GM19372 (cell line): ENCODE measurements around the gene CEP19.

Experiments used
- ATAC-seq: cut with Tn5 transposase; IDR thresholded peaks from one replicate; pipeline ENCODE4 v1.9.1; 2021; ENCODE audit warnings: mild to moderate bottlenecking, low read depth, moderate library complexity; ENCODE audit not compliant: unreplicated experiment

The CEP19 gene

GRCh38 chr3:196667056-196667825 is 44.8 kb downstream of the CEP19 start:
- ATAC-seq: no peak

DNA sequence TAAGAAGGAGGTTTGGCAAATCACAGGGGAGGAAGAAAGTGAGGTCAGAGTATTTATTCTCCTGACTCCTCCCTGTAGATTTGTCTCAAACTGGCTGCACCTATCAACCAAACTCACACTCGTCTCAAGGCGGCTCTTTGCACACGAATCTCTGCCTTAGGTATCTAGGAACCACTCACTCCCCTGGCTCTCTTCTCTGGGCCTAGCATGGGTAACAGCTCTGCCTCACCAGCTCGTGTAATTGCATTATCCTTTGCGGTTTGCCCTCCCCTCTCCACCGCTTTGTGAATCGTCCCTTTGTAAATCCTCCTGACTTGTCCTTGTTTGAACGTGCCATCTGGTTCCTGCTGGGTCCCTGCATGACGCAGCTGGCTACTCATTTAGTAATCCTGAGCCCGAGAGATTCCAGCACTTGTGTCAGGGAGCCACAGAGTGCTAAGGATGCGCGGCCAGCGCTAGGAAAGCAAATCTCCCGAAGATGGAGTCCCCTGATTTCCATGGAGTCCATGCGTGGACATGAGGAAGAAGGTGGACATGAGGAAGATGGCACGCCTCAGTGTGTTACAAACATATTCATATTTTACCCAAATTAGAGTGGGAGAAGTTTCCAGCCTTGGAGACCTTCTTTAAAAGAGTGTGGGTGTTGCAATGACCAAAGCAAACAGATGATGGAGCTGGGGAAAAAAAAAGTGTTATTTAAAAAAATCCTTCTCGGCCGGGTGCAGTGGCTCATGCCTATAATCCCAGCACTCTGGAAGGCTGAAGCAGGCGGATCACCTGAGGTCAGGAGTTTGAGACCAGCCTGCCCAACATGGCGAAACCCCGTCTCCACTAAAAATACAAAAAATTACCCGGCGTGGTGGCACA is 45.8 kb downstream of the CEP19 start:
- no peak for ATAC-seq

DNA sequence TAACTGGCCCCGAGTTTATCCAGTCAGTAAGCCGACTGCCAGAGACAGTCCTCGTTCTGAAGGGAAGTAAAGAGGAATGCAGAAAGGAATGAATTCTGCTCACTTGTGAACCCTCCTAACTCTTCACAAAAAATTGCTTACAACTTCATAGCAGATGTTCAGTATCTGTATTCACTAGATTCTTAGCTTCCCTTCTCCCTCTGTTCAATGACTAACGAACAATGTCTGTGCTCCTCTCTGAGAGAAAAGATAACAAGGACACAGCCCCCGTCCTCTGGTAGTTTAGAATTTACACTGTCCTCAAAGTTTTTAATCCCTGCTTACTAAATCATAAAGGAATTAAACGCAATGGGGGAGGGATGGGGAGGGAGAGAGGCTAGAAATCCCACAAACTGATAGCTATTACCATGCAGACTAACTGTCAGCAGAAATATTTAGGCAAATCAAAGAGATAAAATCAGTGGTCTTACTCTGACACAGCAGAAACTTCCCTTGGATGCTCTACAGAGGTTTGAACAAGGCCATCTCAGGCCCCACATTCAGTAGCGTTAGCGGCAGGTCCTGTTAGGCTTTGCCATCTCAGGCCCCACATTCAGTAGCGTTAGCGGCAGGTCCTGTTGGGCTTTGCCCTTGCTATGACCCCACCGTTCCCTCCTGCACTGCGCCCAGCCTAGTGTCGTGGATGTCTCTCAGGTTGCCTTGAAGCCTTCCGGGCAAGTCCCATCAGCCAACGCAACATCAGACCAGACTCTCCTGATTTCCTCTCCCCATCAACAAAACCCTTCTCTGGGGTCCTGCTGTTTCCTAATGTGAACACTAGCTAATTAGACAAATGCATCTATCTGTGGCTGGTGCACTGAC is 49.1 kb downstream of the CEP19 start:
- ATAC-seq: no peak

DNA sequence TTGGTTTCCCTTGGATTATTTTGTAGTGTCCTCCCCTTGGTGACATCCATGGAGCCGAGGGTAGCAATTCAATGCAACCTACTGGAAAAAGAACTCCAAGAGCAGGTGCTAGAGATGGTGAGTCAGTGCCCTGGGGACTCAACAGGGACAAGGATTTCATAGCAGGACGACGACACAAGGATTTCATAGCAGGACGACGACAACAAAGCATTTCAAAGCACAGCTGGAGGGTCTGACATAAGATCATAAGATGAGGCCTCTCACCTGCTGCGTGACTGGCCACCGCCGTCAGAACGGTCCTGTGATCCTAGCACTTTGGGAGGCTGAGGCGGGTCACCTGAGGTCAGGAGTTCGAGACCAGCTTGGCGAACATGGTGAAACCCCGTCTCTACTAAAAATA is 50.0 kb downstream of the CEP19 start:
- ATAC-seq: no peak

GRCh38 chr3:196661400-196661799 is 50.6 kb downstream of the CEP19 start:
- ATAC-seq: no peak

GRCh38 chr3:196660381-196661166 is 51.5 kb downstream of the CEP19 start:
- no peak for ATAC-seq

DNA sequence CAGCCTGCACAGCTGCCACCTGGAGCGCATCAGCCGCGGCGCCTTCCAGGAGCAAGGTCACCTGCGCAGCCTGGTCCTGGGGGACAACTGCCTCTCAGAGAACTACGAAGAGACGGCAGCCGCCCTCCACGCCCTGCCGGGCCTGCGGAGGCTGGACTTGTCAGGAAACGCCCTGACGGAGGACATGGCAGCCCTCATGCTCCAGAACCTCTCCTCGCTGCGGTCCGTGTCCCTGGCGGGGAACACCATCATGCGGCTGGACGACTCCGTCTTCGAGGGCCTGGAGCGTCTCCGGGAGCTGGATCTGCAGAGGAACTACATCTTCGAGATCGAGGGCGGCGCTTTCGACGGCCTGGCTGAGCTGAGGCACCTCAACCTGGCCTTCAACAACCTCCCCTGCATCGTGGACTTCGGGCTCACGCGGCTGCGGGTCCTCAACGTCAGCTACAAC is 52.1 kb downstream of the CEP19 start:
- ATAC-seq: no peak
